Activated CD4-positive, alpha-beta T cell treated with anti-CD3 and anti-CD28 coated beads for 4 hours (primary cell): ENCODE measurements around the gene CDC5L.

Source experiments
- DNase-seq, 2 donors: peaks; one replicate each; pipeline ENCODE4 v3.0.0-alpha.2; 2020

CDC5L gene

DNA sequence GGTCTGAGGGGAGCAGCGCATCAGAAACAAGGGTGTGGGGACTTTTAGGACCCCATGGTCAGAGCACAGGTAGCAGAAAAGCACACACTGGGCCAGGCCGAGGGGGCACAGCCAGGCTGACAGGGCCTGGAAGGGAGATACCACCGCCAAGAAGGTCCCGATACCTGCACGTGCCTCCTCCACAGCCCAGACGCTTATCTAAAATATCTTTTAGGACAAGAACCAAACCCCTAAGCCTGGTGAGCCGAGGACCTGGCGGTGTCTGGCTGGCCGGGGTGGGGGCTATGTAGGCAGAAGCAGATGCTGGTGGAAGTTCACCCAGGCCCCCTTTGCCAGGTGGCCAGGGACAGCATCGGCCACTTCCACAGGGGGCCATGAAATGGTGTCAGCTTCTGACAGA is 89.3 kb downstream of the CDC5L start:
- no peak for DNase-seq

DNA sequence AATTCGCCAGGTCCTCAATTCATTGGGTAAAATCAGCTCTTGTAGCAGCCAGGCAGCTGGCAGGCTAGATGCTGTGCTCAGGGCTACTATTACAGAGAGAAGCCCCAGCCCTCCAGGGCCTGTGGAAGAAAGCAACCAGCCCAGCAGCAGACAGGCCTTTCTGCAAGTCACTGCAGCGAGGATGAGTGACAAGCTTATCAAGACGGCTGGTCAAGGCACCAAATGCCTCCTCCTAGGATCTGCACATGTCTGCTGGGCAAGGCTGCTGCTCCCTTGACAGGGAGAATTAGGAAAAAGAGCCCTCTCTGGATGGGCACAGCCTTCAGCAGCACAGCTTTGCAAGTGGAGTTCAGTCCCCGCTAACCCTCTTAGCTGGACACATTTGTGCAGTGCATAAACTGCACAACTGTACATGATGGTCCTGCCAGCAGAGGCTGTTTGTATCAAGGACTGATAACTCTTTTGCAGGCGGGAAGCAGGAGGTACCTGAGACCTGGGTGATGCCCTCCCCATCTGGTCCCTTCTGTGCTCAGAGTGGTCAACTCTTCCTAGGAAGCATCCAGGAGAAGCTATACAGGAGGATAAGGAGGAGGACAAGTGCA is 89.9 kb downstream of the CDC5L start:
- DNase-seq, result no peak

DNA sequence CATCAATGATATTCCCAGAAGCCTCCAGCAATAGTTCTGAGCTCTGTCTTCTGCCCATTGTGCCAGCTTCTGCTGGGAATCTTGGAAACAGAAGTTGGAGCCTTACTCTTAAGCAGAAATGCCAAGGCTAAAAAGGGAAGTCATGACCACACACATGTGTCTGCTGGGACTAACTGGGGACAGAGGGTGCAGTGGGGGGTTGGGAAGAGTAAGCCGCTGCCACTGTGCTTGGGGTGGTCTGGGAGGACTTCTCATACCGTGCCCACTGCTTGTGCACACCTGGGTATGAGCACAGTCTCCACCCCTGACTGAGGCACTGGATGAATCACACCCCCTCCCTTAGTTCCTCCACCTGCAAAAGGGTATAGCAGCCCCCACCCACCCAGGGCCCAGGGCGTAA is 90.7 kb downstream of the CDC5L start:
- DNase-seq, result no peak

DNA sequence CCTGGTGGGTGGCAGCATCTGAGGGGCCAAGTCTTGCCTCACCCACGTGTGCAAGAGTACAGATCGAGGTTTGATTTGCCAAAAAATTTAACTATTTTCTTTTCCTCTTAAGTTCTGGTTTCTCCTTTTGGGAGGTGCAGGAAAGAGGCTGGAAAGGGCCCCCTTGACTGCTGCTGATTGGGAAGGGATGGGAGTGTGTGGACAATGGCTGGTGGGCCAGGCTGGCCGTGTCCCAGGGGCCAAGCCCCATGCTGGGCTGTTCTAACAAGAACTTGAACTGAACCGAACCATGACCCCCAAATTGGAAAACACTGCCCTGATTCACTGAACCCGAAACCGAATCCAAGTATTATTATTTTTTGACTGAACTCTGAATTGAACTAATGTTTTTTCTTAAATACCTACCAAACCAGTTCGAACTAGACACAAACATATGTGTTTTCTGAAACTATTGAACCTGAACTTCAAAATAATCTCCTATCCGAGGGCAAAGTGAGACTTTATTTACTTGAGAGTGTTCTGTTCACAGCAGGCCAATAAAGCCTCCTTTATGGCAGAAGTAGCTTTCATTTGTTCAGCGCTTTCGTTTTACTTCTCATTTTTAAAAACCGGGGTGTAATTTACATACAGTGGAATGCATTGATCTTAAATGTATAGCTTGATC is 91.2 kb downstream of the CDC5L start:
- DNase-seq, result no peak

DNA sequence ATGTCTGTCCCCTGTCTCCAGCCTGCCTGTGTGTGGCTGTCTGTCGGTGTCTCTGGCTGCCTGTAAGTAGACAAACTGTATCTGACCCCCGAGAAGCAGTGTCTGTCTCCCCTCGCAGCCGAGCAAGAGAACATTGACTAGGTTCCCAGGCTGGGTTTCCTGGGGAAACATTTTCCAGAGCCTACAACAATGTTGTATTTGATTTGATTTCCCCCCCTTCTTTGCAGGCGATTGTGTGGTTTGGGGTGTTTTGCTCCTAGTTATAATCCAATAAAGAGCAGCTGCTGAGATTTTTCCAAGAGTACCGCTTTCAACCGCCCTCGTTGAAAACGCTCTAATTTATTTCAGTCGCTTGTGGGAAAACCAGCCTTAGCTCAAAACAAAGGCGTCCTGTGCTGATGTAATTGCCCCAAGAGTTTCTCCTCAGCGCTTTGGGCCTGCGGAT is 92.6 kb downstream of the CDC5L start:
- DNase-seq, result no peak

GRCh38 chr6:44481056-44481455 is 93.5 kb downstream of the CDC5L start:
- DNase-seq, result no peak

GRCh38 chr6:44481760-44482159 is 94.3 kb downstream of the CDC5L start:
- DNase-seq, result no peak

- no peak for DNase-seq
Observed at GRCh38 chr6:44485601-44486401, 98.3 kb downstream of the CDC5L start.

GRCh38 chr6:44487002-44487401 is 99.5 kb downstream of the CDC5L start:
- no peak for DNase-seq

DNA sequence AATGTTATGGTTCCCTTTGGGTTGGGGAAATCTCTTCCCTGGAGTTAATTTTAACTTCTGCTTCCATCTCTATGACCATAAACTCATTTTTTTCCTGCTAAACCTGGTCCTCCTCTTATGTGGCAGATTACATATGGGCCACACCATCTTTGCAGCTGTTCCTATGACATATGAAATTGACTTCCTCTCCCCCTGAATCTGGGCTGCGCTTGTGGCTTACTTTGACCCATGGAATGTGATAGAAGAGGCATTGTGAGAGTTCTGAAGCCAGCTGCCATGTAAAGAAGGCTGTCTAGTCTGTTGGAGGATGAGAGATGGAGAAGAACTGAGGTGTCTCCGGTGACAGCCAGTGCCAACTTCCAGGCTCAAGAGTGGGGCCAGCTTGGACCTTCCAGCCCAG is 100.1 kb downstream of the CDC5L start:
- no peak for DNase-seq

DNA sequence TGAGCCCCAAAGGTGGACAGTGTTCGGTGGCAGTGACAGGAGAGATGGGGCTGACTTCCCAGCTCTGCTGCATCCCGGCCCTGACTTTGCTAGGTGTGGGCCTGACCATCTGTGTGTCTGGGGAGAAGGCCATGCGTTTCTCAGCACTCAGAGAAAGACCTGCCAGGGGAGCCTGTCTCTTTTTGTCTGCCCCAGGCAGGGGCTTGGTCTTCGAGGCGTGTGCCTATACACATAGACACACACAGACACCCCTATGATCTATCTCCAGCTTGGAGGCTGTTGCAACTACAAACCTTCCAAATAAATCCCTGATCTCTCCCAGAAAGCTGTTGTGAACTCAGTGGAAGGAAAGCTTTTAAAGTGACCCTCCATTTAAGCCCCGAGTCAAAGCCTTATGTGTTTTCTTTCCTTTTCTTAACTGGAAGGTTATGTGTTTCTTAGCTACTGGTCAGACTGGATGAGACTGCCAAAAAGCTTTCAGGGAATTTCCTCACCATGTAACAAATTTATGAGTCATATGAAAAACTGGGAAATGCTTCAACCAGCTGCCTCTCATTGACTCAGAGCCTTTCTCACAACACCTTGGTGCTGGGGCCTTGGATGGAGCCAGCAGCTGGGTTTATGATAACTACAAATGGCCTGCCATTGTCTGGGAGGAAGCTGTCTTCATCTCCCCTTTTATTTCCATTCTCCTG is 102.6 kb downstream of the CDC5L start:
- DNase-seq, result no peak

DNA sequence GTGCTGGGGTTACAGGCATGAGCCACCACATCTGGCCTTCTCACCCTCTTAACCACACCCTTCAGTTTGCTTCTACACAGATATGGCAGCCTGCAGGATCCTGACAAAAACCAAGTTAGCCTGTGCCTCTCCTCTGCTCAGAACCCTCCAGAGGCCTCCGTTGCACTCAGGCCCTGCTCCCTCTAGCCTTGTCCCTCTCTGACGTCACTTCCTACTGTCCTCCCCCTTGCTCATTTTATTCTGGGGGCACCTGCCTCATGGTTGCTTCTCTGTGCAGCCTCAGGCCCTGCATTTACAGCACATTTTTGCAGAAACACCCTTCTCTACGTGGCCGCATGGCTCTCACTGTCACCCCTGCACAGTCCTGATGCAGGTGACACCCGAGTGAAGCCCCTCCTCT is 105.6 kb downstream of the CDC5L start:
- DNase-seq, result no peak

GRCh38 chr6:44493593-44493992 is 106.1 kb downstream of the CDC5L start:
- no peak for DNase-seq

DNA sequence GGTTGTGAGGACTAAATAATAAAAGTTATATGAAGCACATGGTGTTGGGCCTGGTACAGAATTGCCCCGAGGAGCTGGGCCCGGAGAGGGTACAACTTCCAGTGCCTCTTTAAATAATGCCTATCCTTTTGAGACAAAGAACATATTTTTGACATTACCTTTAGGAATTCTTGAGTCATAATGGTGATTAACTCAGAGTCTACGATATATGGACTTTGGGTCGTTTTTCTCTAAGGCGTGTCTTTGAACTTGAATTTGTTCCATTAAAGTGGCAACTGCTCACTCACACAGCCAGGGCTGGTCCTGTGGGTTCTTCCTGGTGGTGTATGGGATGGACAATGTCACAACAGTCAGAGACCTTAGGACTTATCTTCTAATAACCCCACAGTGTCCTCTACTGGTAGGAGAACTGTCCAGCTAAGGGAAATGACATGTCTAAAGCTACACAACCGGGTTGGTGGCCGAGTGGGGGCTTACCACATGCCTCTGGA is 106.5 kb downstream of the CDC5L start:
- no peak for DNase-seq

DNA sequence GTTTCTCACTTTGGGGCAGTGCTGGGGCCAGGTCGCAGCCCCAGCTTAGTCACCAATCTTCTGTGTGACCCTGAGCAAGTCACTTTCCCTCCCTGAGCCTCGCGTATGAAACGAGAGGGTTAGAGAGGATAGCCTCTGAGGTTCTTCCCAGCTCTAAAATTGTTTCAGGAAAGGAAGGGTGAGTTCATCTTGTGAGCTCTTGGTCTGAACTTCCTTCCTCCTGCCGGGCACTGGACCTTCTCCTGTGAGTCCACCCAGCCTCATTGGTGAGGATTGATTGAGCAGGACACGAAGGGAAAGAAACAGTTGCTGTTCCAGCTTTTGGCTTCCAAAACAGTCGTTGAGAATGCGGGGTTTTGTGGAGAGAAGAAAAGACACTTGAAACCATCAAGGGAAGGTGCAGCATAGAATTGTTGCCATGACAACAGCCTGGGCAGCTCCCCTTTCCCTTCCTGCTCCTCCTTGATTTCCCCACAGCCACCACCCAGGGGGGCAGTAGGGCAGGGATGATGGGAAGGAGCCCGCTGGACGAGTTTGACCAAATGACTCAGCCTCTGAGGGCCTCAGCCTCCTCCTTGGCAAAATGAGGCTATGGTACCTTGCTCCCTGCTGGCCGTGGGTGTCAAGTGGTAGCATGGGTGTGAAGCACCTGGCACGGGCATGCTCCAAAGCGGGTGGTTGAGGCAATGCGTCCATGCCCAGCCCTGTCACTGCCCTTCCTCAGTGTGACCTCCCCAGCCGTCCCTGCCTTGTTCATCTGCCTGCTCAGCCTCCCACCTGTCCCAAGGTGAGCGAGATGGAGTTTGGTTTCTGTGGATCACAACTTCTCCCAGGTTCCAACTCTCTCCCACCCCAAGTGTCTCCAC is 107.8 kb downstream of the CDC5L start:
- DNase-seq, result no peak

DNA sequence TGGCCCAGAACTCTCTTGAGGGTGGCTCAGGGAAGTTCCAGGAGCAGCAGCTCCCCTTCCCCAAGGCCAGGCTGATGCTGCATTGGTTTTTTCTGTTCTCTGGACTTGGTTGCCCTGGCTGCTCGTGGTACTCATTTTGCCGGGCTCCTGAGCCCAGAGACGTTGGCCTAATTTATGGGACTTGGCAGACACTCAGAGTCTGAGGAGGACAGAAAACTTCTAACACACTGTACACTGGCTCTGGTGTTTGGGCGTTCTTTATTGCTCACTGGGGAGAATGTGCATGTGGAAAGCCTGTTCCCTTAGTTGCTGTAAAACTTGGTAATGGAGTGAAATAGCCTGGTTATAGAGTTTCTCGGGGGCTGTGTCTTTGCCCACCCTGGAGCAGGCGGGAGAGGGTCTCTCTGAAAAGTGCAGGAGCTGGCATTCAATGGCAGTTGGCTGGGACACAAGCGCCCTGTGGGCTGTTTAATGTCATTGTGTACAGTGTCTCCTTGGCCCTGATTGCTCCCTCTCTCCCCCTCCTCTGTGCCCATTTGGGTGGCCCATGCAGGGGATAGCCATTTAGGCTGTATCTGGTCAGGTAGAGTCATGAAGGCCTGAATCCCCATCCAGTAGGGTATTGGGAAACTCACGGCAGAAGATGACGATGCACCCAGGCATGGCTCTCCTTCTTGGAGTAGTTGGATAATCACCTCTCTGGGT is 109.3 kb downstream of the CDC5L start:
- no peak for DNase-seq

GRCh38 chr6:44497807-44498206 is 110.3 kb downstream of the CDC5L start:
- DNase-seq, result no peak

- DNase-seq, result no peak
Observed at GRCh38 chr6:44498436-44498835, 110.9 kb downstream of the CDC5L start.

- no peak for DNase-seq
Observed at GRCh38 chr6:44499609-44500008, 112.1 kb downstream of the CDC5L start.
